ENCODE data around the gene RPP14.

RPP14 gene

DNA sequence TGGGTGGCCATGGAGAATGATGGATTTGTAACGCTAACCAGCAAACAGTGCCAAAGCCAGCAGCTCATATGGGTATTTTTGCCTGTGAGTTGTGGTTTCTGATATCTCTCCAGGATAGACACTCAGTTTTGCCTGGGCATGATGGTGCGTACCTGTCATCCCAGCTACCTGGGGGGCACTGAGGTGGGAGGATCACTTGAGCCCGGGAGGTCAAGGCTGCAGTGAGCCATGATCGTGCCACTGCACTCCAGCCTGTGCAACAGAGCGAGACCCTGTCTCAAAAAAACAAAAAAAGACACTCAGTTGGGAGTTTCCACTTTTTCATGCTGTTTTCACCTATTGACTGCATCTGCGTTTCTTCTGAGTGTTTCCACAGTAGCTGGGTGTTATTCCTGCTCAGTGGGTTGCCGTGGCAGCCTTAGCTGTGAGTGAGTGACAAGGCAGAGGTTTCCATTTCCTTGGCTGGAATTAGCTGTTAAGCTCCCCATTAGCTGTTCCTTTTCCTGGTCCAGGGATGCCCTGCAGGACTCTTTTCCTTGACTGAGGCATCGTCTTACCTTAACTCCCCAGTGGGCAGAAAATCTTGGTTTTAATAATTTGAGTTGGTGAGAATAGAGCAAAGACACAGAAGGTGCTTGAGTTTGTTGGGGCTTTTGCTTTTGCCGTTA, 14.2 kb upstream of the RPP14 start:
- Histone ChIP-seq H3K79me2 (ENCODE audit: insufficient read depth, low read depth) (no peaks in the 10 kb centered on the region), H3K4me1 (ENCODE audit: low read depth, poor library complexity, severe bottlenecking) (no peaks in the 10 kb centered on the region), H3K36me3 (ENCODE audit: insufficient read depth) (no peaks in the 10 kb centered on the region), H3K4me3 (IDR thresholded peaks at IDR 0.05; ENCODE audit: insufficient read depth, low read depth, low read length) (no peak overlapping the region), H3K9ac (no peak overlapping the region), H3K27ac (no peak overlapping the region), H3K27me3 (ENCODE audit: insufficient read depth, low read depth) (no peaks in the 10 kb centered on the region), H3K4me2 (no peak overlapping the region), H2AFZ (ENCODE audit: low read depth) (no peak overlapping the region), H4K20me1 (ENCODE audit: insufficient read depth) (no peaks in the 10 kb centered on the region)
- no peak for TF ChIP-seq CTCF (conservative IDR thresholded peaks at IDR 0.05; ENCODE audit: low read depth, low read length)

DNA sequence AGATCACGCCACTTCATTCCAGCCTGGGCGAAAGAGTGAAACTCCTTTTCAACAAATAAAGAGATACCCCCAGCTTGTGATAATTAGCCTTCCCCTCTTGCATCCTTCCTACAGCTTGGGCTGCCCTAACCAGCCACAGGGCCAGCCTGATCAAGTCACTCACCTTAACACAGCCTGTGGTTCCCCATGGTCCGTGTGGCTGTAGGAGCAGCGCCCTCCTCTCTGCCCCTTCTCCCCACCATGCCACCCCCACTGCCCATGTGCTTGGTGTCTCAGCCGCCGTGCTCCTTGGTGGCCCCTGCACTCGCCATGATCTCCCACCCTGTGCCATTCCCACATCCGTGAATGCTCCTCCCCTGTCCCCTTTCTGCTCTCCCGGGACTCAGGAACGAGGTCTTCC, 13.2 kb upstream of the RPP14 start:
- no peaks in the 10 kb centered on the region for H4K20me1 ChIP-seq (ENCODE audit: insufficient read depth)
- no peak overlapping the region for H3K9ac ChIP-seq
- H3K36me3 ChIP-seq (ENCODE audit: insufficient read depth), result no peaks in the 10 kb centered on the region
- H2AFZ ChIP-seq (ENCODE audit: low read depth), result no peak overlapping the region
- no peak overlapping the region for H3K4me2 ChIP-seq
- H3K27ac ChIP-seq, result no peak overlapping the region
- no peaks in the 10 kb centered on the region for H3K79me2 ChIP-seq (ENCODE audit: insufficient read depth, low read depth)
- H3K27me3 ChIP-seq (ENCODE audit: insufficient read depth, low read depth), result no peaks in the 10 kb centered on the region
- TF ChIP-seq CTCF (conservative IDR thresholded peaks at IDR 0.05; ENCODE audit: low read depth, low read length), result no peak
- H3K4me3 ChIP-seq (IDR thresholded peaks at IDR 0.05; ENCODE audit: insufficient read depth, low read depth, low read length), result no peak overlapping the region
- no peaks in the 10 kb centered on the region for H3K4me1 ChIP-seq (ENCODE audit: low read depth, poor library complexity, severe bottlenecking)

DNA sequence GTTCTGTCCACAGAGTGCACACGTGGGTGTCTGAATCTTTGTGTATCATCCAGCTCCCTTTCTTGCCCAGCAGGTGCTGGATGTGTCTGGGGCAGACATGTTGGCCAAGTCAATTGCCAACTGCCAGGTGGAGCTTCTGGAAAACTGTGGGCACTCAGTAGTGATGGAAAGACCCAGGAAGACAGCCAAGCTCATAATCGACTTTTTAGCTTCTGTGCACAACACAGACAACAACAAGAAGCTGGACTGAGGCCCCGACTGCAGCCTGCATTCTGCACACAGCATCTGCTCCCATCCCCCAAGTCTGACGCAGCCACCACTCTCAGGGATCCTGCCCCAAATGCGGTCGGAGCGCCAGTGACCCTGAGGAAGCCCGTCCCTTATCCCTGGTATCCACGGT, 12.5 kb upstream of the RPP14 start:
- Histone ChIP-seq H3K4me2 (no peak overlapping the region), H3K4me1 (ENCODE audit: low read depth, poor library complexity, severe bottlenecking) (no peaks in the 10 kb centered on the region), H3K4me3 (IDR thresholded peaks at IDR 0.05; ENCODE audit: insufficient read depth, low read depth, low read length) (no peak overlapping the region), H3K36me3 (ENCODE audit: insufficient read depth) (no peaks in the 10 kb centered on the region), H4K20me1 (ENCODE audit: insufficient read depth) (no peaks in the 10 kb centered on the region), H3K27me3 (ENCODE audit: insufficient read depth, low read depth) (no peaks in the 10 kb centered on the region), H3K79me2 (ENCODE audit: insufficient read depth, low read depth) (no peaks in the 10 kb centered on the region), H3K27ac (no peak overlapping the region), H3K9ac (no peak overlapping the region), H2AFZ (ENCODE audit: low read depth) (no peak overlapping the region)
- no peak for TF ChIP-seq CTCF (conservative IDR thresholded peaks at IDR 0.05; ENCODE audit: low read depth, low read length)

GRCh38 chr3:58296269-58296668, 9.8 kb upstream of the RPP14 start:
- Histone ChIP-seq H3K4me3 (IDR thresholded peaks at IDR 0.05; ENCODE audit: insufficient read depth, low read depth, low read length) (no peak overlapping the region), H3K27ac (no peak overlapping the region), H4K20me1 (ENCODE audit: insufficient read depth) (no peaks in the 10 kb centered on the region), H3K79me2 (ENCODE audit: insufficient read depth, low read depth) (no peaks in the 10 kb centered on the region), H3K4me2 (no peak overlapping the region), H3K9ac (no peak overlapping the region), H2AFZ (ENCODE audit: low read depth) (no peak overlapping the region), H3K27me3 (ENCODE audit: insufficient read depth, low read depth) (no peaks in the 10 kb centered on the region), H3K36me3 (ENCODE audit: insufficient read depth) (no peaks in the 10 kb centered on the region), H3K4me1 (ENCODE audit: low read depth, poor library complexity, severe bottlenecking) (no peaks in the 10 kb centered on the region)
- TF ChIP-seq CTCF (conservative IDR thresholded peaks at IDR 0.05; ENCODE audit: low read depth, low read length), result no peak

Data from KMS-11 (cell line).